GM23248 (cell line): ENCODE measurements around the gene RAB37.

Source experiments
- EZH2 ChIP-seq: fragments of 200-600 bp; sonication (generic); IDR thresholded peaks from 2 replicates; pipeline ENCODE4 v1.6.1; 2018; ENCODE audit warnings: antibody characterized with exemption, mild to moderate bottlenecking; ENCODE audit not compliant: insufficient read depth, poor library complexity, severe bottlenecking
- EZH2phosphoT487 ChIP-seq: fragments of 200-600 bp; sonication (generic); IDR thresholded peaks from 2 replicates; pipeline ENCODE4 v1.6.1; 2018; ENCODE audit warnings: antibody characterized with exemption, moderate library complexity, mild to moderate bottlenecking, low read depth; ENCODE audit not compliant: insufficient read depth

DNA sequence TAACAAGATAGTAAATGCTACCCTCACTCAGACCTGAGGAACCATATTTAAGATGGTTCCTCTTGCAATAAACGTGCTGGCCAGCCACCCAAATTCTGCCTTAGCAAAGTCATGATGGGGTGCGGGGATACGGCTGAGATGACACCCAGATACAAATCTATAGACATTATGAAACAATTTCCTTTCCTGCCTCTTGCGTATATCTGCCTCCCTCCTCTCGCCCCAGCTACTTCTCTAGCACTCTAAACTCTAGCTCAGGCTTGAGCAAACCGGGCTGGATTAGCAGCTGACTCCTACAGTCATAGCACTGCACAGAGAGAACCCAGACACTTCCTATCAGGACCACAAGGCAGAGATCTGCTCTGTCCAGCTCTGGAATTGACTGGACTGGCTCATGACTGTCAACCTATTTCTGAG, 46.6 kb upstream of the RAB37 start:
- TF ChIP-seq EZH2 (no peak), EZH2phosphoT487 (no peak)
